Lower lobe of right lung (tissue), 2 donors: ENCODE data around the gene DPYD. TPM values are rescaled to one million over a fixed set of nuclear protein-coding genes. Genes with fewer than 3 reads are reported as not detected.

ENCODE experiments used
- ATAC-seq, 2 donors: fragments of 200-7000 bp; cut with Tn5 transposase; one replicate each; pipeline ENCODE4 v1.9.1; 2020 to 2022; ENCODE audit warnings: mild to moderate bottlenecking in 2 of 2, moderate library complexity in 2 of 2
- DNase-seq: peaks from one replicate; pipeline ENCODE4 v3.0.0-alpha.2; 2020
- H3K27ac ChIP-seq: fragments of 200-600 bp; one replicate; pipeline ENCODE4 v1.8.0; 2022
- H3K27me3 ChIP-seq: fragments of 200-600 bp; one replicate; pipeline ENCODE4 v1.8.0; 2022; ENCODE audit warnings: low read depth
- H3K36me3 ChIP-seq: fragments of 200-600 bp; one replicate; pipeline ENCODE4 v1.8.0; 2022; ENCODE audit warnings: mild to moderate bottlenecking
- H3K4me1 ChIP-seq: fragments of 200-600 bp; one replicate; pipeline ENCODE4 v1.8.0; 2022
- H3K4me3 ChIP-seq: fragments of 200-600 bp; one replicate; pipeline ENCODE4 v1.8.0; 2022; ENCODE audit warnings: mild to moderate bottlenecking
- H3K9me3 ChIP-seq: fragments of 200-600 bp; one replicate; pipeline ENCODE4 v1.8.0; 2022
- CTCF ChIP-seq: fragments of 200-600 bp; IDR thresholded peaks from one replicate; pipeline ENCODE4 v1.8.0; 2022; ENCODE audit warnings: antibody characterized with exemption, mild to moderate bottlenecking
- intact Hi-C: fragments of 100-400 bp; cut with DNase I; formaldehyde crosslinking; loops from one replicate; pipeline ENCODE4 v1.11.0; 2022
- total RNA-seq: library from RNA; stranded (reverse); fragmentation: NEBNext Ultra II Directional; extraction: Animal tissue kit (Norgen Biotek cat#: 25700); gene quantifications from one replicate; pipeline ENCODE4 v1.2.1, GENCODE V29; 2021
- donor health status: DM: no; HTN: yes; CAD: no; lungs with severe emphysema.

DPYD gene
- total RNA-seq, 1 donor from 2014 or later: 91.9 TPM

DNA sequence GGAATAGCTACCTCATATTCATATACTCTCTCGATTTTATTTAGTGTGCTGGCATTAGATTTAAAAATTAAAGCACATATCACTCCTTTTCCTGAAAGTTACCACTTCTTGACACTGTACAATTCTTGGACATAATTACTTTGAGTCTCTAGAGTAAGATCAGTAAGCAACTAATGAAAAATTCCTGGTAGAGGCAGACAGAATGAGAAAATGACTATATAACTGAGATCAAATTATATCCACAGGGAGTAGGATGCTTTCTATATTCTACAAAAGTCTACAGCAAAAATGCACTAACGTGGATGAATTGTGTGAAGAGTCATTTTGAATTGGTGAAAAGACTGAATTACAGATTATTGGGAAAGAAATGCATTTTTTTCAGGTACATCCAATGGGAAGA is 753.6 kb downstream of the DPYD start:
- Histone ChIP-seq H3K27me3 (no peaks in the 10 kb centered on the region), H3K36me3 (no peaks in the 10 kb centered on the region), H3K27ac (no peak overlapping the region), H3K4me3 (no peak overlapping the region), H3K9me3 (no peaks in the 10 kb centered on the region), H3K4me1 (no peaks in the 10 kb centered on the region)
- DNase-seq (no peak), ATAC-seq (no peak)
- intact Hi-C loops: no loop called here
- no peak for TF ChIP-seq CTCF

- no peak for DNase-seq
- ATAC-seq: no peak
- no peak for TF ChIP-seq CTCF
Measured at GRCh38 chr1:97166626-97167025, 754.2 kb downstream of the DPYD start.

DNA sequence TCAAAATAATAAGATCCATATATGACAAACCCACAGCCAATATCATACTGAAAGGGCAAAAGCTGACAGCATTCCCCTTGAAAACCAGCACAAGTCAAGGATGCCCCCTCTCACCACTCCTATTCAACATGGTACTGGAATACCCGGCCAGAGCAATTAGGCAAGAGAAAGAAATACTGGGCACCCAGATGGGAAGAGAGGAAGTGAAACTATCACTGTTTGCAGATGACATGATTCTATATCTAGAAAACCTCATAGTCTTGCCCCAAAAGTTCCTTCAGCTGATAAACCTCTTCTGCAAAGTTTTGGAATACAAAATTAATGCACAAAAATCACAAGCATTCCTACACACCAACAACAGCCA is 756.6 kb downstream of the DPYD start:
- intact Hi-C loops: no loop called here
- no peaks in the 10 kb centered on the region for H3K9me3 ChIP-seq
- no peak for DNase-seq
- no peak for TF ChIP-seq CTCF
- H3K4me3 ChIP-seq: no peak overlapping the region
- no peaks in the 10 kb centered on the region for H3K27me3 ChIP-seq
- no peak overlapping the region for H3K27ac ChIP-seq
- no peak for ATAC-seq
- no peaks in the 10 kb centered on the region for H3K36me3 ChIP-seq
- H3K4me1 ChIP-seq: no peaks in the 10 kb centered on the region

More at GRCh38 chr1:97166626-97167025, 754.2 kb downstream of the DPYD start:
- intact Hi-C loops: no loop called here
- no peaks in the 10 kb centered on the region for H3K4me1 ChIP-seq
- no peaks in the 10 kb centered on the region for H3K27me3 ChIP-seq
- no peak overlapping the region for H3K4me3 ChIP-seq
- H3K27ac ChIP-seq: no peak overlapping the region
- no peaks in the 10 kb centered on the region for H3K36me3 ChIP-seq
- H3K9me3 ChIP-seq: no peaks in the 10 kb centered on the region

DNA sequence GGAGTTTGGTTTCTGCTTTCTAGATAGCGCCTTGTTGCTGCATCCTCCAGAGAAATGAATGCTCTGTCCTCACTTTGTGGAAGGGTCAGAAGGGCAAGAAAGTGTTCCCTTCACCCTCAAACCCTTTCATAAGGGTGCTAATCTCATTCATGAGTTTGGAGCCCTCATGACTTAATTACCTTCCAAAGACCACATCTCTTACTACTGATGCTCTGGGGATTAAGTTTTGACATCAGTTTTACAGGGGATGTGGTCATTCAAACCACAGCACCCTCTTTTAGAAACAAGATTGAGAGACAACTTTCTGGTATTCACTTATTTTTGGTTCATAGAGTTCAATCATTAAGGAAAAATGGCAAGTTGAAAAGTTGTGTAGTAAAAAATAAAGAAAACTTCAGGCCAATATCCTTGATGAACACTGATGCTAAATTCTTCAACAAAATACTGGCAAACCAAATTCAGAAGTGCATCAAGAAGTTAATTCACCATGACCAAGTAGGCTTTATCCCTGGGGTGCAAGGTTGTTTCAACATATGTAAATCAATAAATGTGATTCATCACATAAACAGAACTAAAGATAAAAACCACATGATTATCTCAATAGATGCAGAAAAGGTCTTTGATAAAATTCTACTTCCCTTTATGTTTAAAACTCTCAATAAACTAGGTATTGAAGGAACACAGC is 757.1 kb downstream of the DPYD start:
- Histone ChIP-seq H3K4me1 (no peaks in the 10 kb centered on the region), H3K27ac (no peak overlapping the region), H3K4me3 (no peak overlapping the region), H3K36me3 (no peaks in the 10 kb centered on the region), H3K9me3 (no peaks in the 10 kb centered on the region), H3K27me3 (no peaks in the 10 kb centered on the region)
- TF ChIP-seq CTCF: no peak
- DNase-seq (no peak), ATAC-seq (no peak)
- intact Hi-C loops: no loop called here

- intact Hi-C loops: no loop called here
- ATAC-seq (no peak), DNase-seq (no peak)
- H3K27me3 ChIP-seq: no peaks in the 10 kb centered on the region
- TF ChIP-seq CTCF: no peak
- no peak overlapping the region for H3K27ac ChIP-seq
- H3K4me3 ChIP-seq: no peak overlapping the region
- H3K4me1 ChIP-seq: no peaks in the 10 kb centered on the region
- H3K9me3 ChIP-seq: no peaks in the 10 kb centered on the region
- H3K36me3 ChIP-seq: no peaks in the 10 kb centered on the region
Measured at GRCh38 chr1:97160818-97161217, 760.0 kb downstream of the DPYD start.
